HG02938 (cell line): ENCODE measurements around the gene EXOC4.
"Not testable (repeated sequence)": the region's sequence is repeated elsewhere in the genome, so short reads cannot be mapped to it uniquely, and the experiment has no call there.

Experiments
- ATAC-seq: cut with Tn5 transposase; IDR thresholded peaks from one replicate; pipeline ENCODE4 v1.9.1; 2021; ENCODE audit warnings: mild to moderate bottlenecking, moderate library complexity; ENCODE audit not compliant: unreplicated experiment

EXOC4 gene

GRCh38 chr7:133906553-133906952 lies 653.7 kb downstream of the EXOC4 start:
- not testable (repeated sequence) for ATAC-seq

DNA sequence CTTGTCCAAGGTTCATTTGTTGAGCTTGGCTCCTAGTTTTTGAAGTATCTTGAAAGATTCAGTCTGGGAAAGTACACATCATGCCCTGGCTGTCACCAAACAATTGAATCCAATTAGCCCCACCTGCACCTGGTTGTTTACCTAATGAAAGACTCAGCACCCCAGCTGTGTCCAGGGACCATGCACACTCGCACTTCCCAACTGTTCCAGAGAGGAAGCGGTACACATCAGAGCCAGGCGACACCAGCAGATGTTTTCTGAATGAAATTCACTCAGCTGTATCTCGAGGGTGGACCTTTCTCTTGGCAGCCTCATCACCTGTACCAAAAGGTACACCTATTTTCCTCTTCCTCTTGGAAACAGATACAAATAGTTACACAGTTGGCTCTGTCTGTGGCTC lies 657.9 kb downstream of the EXOC4 start:
- ATAC-seq, result no peak

- no peak for ATAC-seq
Measured at GRCh38 chr7:133911724-133912123, 658.8 kb downstream of the EXOC4 start.

DNA sequence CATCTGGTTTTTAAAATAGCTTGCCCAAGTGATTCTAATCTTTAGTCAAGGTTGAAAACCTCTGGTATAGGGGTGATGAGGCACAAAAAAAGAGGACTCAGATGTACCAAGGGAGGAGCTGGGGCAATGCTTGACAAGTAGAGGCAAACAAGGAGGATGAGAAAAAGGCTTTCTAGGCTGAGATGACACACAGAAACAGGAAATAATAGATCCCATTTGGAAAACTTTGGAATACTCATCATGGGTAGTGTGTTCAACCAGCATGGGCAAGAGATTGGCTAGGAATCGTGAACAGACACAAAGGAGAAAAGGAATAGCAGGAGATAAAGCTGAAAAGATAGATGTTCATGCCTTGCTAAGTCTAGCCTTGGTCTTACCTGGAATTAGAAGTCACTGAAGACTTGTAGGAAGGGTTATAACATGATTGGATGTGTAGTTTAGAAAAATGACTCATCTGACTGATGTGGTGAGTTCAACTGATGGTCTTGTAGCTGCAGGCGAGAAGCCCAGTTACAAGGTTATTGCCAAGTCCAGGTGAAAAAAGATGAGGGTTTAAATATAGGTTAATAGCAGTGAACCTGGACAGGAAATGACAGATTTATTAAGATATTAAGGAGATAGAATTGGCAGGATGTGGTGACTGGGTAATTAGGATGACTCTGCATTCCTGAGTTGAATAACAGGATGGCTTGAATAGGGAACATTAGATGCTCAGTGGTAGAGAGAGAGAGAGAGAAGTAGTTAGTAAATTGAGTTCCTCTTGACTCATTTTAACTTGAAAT lies 660.2 kb downstream of the EXOC4 start:
- no peak for ATAC-seq

DNA sequence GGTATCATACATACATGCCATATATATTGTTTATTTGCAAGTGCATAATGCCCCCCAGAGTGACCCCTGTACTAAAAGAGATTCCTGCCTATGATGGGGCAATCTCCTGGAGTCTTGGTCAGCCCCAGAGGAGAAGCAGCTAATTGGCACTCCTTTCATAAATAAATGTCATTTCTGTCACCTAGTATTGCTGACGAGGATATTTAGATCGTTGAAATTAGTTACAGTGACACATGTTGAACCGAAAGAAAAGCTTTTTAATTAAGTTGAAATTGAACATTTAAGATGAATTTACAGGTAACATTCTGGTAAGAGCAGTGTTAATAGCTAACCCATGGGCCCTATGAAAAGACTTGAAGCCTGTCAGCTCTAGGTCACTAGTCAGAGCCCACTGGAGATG lies 663.7 kb downstream of the EXOC4 start:
- no peak for ATAC-seq

- no peak for ATAC-seq
Measured at GRCh38 chr7:133919810-133920209, 666.9 kb downstream of the EXOC4 start.

DNA sequence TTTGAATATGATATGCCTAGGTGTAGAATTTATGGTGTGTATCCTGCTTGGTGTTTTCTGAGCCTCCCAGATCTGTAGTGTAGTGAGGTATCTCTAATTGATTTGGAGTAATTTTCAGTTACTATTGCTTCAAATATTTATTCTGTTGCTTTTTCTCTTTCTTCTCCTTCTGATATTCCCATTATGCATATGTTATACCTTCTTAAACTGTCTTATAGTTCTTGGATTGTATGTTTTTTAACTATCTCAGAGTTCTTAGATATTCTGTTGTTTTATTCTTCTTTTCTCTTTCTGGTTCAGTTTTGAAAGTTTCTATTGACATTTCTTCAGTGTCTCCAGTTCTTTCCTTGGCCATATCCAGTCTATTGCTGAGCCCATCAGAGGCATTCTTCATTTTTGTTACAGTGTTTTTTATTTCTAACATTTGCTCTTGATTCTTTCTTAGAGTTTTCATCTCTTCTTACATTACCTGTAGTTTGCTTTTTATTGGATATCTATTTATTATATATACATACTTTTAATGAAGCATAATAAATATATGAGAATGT lies 668.8 kb downstream of the EXOC4 start:
- no peak for ATAC-seq

DNA sequence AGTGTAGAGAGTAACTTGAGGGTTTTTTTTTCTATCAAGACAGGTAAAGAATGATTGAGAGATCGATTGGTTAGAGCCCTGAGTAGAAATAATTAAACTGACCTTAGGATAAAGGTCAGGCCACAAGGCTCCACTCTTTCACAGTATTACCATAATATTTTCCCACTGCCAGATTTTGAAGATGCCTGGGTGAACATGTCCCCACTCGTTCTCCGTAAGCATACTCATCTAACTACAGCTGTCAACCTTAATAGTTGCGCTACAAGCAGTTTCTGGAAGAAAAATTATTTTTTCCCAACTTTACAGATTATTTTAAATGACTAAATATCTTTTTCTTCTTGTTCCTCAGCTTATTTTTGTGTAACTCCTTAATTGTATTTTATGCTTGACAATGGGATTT lies 671.1 kb downstream of the EXOC4 start:
- ATAC-seq, result no peak

GRCh38 chr7:133931053-133931452 lies 678.2 kb downstream of the EXOC4 start:
- no peak for ATAC-seq

GRCh38 chr7:133932591-133932990 lies 679.7 kb downstream of the EXOC4 start:
- ATAC-seq, result no peak

GRCh38 chr7:133934262-133934976 lies 681.5 kb downstream of the EXOC4 start:
- no peak for ATAC-seq

DNA sequence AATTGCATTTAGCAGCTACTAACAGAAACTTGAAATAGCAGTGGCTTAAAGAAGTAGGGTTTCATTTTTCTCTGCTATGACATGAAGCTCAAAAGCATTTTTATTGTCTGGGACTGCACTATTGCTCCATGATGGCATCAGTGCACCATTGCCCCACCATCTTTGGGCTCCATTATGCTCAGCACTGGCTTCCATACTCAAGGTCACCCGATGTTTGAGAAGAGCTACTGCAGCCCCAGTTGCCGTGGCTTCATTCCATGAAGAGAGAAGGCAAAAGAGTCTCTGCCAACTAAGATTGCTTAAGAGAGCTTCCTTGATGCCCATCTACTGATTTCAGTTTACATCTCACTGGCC lies 682.1 kb downstream of the EXOC4 start:
- ATAC-seq, result no peak

DNA sequence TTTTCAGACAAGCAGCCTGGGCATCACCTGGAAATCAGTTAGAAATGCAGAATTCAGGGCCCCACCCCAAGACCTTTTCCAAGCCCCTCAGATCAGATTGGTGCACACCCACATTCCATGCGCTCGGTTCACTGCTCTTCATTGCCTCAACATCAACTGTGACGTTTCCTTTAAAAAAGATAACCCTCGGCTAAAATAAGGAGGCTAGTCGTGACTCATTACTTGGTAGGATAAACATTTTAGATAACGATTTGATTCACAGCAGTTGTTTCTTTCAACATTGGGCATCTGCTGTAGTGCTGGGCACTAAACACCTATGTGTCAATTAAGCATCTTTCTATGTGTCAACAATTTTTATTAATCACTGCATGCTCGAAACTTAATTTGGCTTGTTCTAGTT lies 683.2 kb downstream of the EXOC4 start:
- ATAC-seq, result no peak

GRCh38 chr7:133937786-133938185 lies 684.9 kb downstream of the EXOC4 start:
- ATAC-seq, result no peak

GRCh38 chr7:133940368-133940767 lies 687.5 kb downstream of the EXOC4 start:
- no peak for ATAC-seq

DNA sequence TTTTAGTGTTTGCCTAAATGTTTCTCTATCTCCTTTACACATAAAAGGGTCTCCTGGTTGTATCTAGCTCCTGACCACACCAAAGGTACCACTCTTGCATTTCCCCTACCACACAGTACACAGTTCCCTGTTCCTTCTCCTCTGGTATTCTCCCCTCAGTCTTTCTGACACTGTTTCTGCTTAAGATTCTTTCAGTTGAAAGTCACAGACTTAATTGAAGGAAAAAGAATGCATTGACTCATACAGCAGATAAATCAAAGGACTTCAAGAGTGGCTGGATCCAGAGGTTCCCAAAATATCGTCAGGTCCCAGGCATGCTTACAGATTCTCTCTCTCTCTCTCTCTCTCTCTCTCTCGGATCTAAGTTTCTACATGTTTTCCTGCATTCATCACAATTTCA lies 688.6 kb downstream of the EXOC4 start:
- ATAC-seq, result no peak

- ATAC-seq, result no peak
Measured at GRCh38 chr7:133945497-133945896, 692.6 kb downstream of the EXOC4 start.

GRCh38 chr7:133947458-133948254 lies 694.8 kb downstream of the EXOC4 start:
- no peak for ATAC-seq

- ATAC-seq, result no peak
Measured at GRCh38 chr7:133948588-133948987, 695.7 kb downstream of the EXOC4 start.

GRCh38 chr7:133950855-133951254 lies 698.0 kb downstream of the EXOC4 start:
- no peak for ATAC-seq

DNA sequence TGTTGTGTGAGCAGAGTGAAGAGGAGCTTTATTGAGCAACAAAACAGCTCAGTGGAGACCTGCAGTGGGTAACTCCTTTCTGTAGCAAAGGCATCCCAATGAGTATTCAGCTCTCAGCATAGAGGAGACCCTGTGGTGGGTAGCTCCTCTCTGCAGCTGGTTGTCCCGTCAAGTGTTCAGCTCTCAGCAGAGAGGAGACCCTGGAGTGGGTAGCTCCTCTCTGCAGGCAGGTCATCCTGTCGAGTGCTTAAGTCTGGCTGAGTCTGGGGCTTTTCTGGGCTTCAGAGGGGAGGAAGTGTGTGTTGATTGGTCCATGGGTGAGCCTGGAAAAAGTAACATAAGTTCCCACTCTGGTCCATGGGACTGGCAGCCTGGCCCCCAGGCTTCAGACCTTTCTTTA lies 702.3 kb downstream of the EXOC4 start:
- no peak for ATAC-seq
